GM19328 (cell line): ENCODE data around the gene RSPH9.
"Not testable (repeated sequence)": the region's sequence is repeated elsewhere in the genome, so short reads cannot be mapped to it uniquely, and the experiment has no call there.

Experiments
- ATAC-seq: cut with Tn5 transposase; IDR thresholded peaks from one replicate; pipeline ENCODE4 v1.9.1; 2021; ENCODE audit warnings: mild to moderate bottlenecking, moderate library complexity; ENCODE audit not compliant: unreplicated experiment

The RSPH9 gene

DNA sequence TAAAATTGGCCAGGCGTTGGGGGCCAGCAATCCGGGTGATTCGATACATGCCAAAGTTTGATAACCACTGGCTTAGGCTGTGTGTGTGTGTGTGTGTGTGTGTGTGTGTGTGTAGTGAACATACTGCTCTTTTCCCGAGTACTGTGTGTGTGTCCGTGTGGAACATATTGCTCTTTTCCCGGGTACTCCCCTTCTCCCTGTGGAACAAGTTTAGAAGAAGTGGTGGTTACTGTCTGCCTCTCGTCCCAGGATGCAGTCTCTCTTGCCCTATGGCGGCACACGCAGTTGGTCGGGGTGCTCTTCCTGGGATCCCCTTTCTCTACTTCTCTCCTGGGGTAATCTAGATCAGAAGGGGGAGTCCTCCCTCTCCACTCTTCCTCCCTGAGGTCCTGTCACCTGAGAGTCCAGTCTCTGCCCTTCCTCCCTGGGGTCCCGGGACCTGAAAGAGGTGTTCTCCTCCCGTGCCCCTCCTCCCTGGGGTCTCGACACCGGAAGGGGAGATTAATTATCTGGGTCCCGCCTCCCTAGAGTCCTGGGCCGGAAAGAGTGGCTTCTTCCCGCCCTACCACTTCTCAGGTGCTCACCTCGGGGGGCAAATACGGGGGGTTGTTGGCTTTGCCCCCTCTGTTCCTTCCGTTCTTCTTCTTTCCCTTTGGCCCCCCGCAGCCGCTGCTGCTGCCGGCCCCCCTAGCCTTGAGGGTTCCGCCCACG is 16.3 kb upstream of the RSPH9 start:
- ATAC-seq = no peak

- peak; percentile 80 for ATAC-seq
Observed at GRCh38 chr6:43629104-43629504, 15.7 kb upstream of the RSPH9 start, which contains the start of gene GTPBP2. Gene GTPBP2, minus strand, starts transcription at chr6:43629264. Its CDS starts 102 bp downstream, at chr6:43629162.

DNA sequence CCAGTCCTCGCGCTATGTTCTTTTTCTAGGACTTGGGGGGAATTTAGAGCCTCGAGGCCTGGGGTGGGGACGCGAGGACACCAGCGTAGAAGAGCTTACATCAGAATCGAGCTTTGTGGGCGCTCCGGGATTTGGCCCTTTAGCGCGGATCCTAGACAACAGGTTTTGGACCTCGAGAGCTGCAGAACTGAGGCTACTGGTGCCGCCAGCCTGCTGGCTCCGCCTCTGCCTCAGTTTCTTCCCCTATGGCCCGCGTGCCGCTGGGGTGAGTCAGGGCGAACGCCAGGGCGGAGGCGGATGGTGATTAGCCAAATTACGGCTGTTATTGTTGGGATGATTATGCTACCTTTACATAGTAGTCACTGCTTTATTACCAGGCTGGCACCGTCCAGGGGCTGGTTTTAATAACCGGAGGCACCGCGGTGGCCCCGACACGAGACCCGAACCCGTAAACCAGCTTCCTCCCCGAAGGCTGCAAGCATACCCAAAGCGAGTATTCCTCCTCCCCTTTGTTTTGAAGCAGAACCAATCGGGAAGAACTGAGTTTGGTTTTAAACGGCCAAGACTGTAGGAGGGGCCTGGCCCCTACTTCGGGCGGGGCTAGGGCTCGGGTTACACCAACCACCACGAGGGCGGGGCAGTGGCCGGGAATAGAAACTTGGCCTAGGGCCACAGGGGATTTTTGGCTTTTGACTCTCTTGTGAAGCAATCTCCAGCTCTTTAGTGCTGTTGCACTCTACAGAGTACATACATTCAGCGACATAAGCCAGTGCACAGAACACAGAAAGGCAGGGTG is 15.1 kb upstream of the RSPH9 start:
- peak; percentile 71 for ATAC-seq

GRCh38 chr6:43630980-43631619 is 13.7 kb upstream of the RSPH9 start:
- no peak for ATAC-seq

DNA sequence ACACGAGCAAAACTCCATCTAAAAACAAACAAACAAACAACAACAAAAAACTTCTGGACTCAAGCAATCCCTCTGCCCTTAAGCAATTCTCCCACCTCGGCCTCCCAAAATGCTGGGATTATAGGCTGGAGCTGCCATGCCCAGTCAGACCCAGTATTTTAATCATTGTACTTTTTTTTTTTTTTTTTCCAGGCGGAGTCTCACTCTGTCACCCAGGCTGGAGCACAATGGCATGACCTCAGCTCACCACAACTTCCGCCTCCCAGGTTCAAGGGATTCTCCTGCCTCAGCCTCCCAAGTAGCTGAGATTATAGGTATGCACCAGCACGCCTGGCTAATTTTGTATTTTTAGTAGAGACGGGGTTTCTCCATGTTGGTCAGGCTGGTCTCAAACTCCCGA is 11.8 kb upstream of the RSPH9 start:
- not testable (repeated sequence) for ATAC-seq

GRCh38 chr6:43634702-43635303 is 10.0 kb upstream of the RSPH9 start:
- ATAC-seq = no peak

DNA sequence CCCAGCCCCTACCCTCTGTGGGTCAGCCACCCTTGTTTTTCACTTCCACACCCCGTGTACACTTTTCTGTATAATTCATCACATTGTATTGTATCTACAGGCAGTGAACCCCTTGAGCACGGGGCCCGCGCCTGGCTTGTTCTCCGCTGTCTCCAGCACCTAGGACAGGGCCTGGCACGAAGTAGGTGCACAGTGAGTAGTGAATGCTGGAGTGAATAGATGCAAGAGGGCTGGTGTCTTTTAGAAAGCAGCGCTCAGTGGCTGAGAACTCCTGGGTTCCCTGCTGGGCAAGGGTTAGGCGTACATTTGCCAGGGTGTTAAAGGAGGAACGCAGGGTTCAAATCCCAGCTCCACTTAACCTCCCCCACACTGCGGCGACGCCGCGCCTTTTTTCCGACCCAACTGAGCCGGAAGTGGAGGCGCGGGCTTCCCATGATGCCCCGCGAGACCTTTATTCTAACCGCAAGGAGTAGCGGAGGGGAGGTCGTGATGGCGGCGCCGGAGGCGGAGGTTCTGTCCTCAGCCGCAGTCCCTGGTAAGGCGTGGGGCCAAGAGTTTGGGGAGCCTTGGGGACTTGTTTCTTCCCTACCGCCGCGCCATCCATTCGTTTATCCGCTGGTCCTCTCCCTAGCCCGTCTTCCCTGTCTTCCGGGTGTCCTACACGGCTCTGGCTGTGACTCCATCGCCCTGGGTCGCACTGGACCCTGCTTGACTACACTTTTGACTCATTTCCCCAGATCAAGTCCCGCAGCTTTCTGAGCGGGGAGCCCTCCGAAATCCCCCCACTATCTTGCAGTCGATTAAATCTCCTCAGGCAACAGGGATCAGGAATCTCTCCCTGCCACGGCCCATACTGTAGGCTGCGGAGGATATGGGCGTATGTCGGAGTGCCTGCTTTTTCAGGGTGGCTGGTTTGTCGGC is 9.2 kb upstream of the RSPH9 start, which contains the start of gene MAD2L1BP:
MAD2L1BP (plus strand) TSS at position 454 of the 921 bp plus-strand sequence; CDS start at position 490, 36 bp downstream.
- peak; percentile 68 for ATAC-seq

- ATAC-seq = no peak
Observed at GRCh38 chr6:43636308-43636659, 8.6 kb upstream of the RSPH9 start.

- ATAC-seq = no peak
Observed at GRCh38 chr6:43639984-43640800, 4.6 kb upstream of the RSPH9 start.

- no peak for ATAC-seq
Observed at GRCh38 chr6:43645613-43645964, 753 bp downstream of the RSPH9 start.

GRCh38 chr6:43647613-43648012 is 2.8 kb downstream of the RSPH9 start:
- ATAC-seq = no peak

- ATAC-seq = no peak
Observed at GRCh38 chr6:43648248-43648647, 3.4 kb downstream of the RSPH9 start.

DNA sequence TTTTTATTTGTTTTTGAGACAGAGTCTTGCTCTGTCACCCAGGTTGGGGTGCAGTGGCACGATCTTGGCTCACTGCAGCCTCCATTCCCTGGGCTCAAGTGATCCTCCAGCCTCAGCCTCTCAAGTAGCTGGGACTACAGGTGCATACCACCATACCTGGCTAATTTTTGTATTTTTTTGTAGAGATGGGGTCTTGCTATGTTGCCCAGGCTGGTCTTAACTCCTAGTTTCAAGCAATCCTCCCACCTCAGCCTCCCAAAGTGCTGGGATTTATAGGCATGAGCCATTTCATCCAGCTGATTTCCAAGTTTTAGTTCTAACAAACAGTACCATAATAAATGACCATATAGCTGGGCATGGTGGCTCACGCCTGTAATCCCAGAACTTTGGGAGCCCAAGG is 8.0 kb downstream of the RSPH9 start:
- not testable (repeated sequence) for ATAC-seq

- no peak for ATAC-seq
Observed at GRCh38 chr6:43657221-43657802, 12.5 kb downstream of the RSPH9 start.

GRCh38 chr6:43658161-43658560 is 13.3 kb downstream of the RSPH9 start:
- no peak for ATAC-seq

- not testable (repeated sequence) for ATAC-seq
Observed at GRCh38 chr6:43662948-43663347, 18.1 kb downstream of the RSPH9 start.

DNA sequence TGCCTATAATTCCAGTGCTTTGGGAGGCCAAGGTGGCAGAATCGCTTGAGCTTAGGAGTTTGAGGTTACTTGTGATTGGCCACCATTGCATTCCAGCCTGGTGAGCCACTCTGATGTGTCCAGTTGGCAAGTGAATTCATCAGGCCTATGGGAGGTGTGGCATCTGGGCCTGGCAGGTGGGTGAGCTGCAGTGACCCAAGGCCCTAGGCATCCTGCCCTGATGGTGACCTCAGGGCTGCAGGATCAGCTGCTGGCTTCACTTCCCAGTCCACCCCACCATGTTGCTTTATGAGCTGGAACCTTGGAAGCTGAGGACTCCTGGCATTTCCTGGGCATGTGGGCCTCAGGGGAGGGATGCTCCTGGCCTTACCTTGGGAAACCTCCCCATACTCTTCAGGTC is 20.5 kb downstream of the RSPH9 start:
- no peak for ATAC-seq

DNA sequence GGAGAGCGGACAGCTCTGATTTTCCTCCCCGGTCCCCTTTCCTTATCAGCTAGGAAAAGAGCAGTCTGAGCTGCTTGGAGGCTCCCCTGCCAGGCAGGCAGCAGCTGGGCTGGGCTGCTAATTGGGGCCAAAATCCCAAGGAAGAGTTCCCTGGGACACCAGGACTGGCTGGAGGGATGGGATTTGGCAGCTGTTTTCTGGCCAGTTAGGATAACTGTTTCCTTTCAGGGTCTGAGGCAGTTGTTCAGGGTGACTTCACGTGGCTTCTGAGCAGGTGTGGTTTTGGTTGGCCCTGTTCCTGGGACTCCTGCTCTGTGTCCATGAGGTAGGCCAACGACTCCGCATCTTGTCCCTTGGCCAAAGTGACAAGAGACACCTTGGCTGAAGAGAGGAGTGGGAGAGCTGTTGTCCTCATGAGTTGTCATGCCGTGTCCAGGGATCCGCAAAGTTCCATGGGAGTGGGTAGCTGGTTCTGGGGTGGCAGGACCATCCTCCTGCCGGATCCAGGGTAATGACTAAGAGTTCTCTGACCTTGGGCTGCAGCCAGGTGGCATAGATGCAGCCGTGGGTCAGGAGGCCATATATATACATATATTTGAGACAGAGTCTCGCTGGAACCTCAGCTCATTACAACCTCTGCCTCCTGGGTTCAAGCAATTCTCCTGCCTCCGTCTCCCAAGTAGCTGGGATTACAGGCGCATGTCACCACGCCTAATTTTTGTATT is 21.5 kb downstream of the RSPH9 start:
- ATAC-seq = no peak
